GM23338 (cell line): Measurements from ENCODE around the gene BTBD9. TPM values are rescaled to one million over a fixed set of nuclear protein-coding genes. Genes with fewer than 3 reads are reported as not detected.

Experiments
- ATAC-seq: fragments of 200-7000 bp; cut with Tn5 transposase; 3 replicates; pipeline ENCODE4 v1.9.1; 2020
- DNase-seq: peaks from one replicate; pipeline ENCODE4 v3.0.0-alpha.2; 2015; ENCODE audit warnings: low spot score
- H2AFZ ChIP-seq: fragments of 200-600 bp; sonication (generic); 2 replicates; pipeline ENCODE4 v1.8.0; 2016; ENCODE audit warnings: antibody characterized with exemption, mild to moderate bottlenecking, moderate library complexity
- H3F3A ChIP-seq: fragments of 200-600 bp; sonication (generic); replicated peaks from 2 replicates; pipeline ENCODE4 v1.8.0; 2017; ENCODE audit warnings: antibody characterized with exemption, mixed run types, low read depth
- H3K27ac ChIP-seq: fragments of 200-600 bp; sonication (generic); 2 replicates; pipeline ENCODE4 v1.6.1; 2016; ENCODE audit warnings: low read depth
- H3K27me3 ChIP-seq: fragments of 200-600 bp; sonication (generic); 2 replicates; pipeline ENCODE4 v1.8.0; 2016; ENCODE audit warnings: mild to moderate bottlenecking, mixed run types, moderate library complexity; ENCODE audit not compliant: insufficient read depth
- H3K36me3 ChIP-seq: fragments of 200-600 bp; sonication (generic); 2 replicates; pipeline ENCODE4 v1.8.0; 2016; ENCODE audit warnings: mild to moderate bottlenecking; ENCODE audit not compliant: insufficient read depth
- H3K4me1 ChIP-seq: fragments of 200-600 bp; sonication (generic); 2 replicates; pipeline ENCODE4 v1.8.0; 2016; ENCODE audit warnings: mild to moderate bottlenecking, moderate library complexity; ENCODE audit not compliant: insufficient read depth
- H3K4me2 ChIP-seq: fragments of 200-600 bp; sonication (generic); 2 replicates; pipeline ENCODE4 v1.7.1; 2017; ENCODE audit warnings: mixed run types
- H3K4me3 ChIP-seq: fragments of 200-600 bp; sonication (generic); 2 replicates; pipeline ENCODE4 v1.6.1; 2016; ENCODE audit warnings: mixed run types
- H3K79me2 ChIP-seq: fragments of 200-600 bp; sonication (generic); replicated peaks from 2 replicates; pipeline ENCODE4 v1.8.0; 2017; ENCODE audit warnings: mild to moderate bottlenecking; ENCODE audit not compliant: insufficient read depth
- H3K9me2 ChIP-seq: fragments of 200-600 bp; sonication (generic); 2 replicates; pipeline ENCODE4 v1.8.0; 2017; ENCODE audit not compliant: insufficient read depth
- H4K20me1 ChIP-seq: fragments of 200-600 bp; sonication (generic); replicated peaks from 2 replicates; pipeline ENCODE4 v1.8.0; 2017; ENCODE audit warnings: mild to moderate bottlenecking; ENCODE audit not compliant: insufficient read depth
- H3K27ac Mint-ChIP-seq: 2 replicates; pipeline ENCODE4 v1.8.0; 2020; ENCODE audit warnings: inconsistent platforms, mild to moderate bottlenecking, moderate library complexity, mixed read lengths
- H3K27me3 Mint-ChIP-seq: 3 replicates; pipeline ENCODE4 v1.8.0; 2022; ENCODE audit warnings: low read depth, mild to moderate bottlenecking, moderate library complexity, mixed read lengths, inconsistent platforms; ENCODE audit not compliant: insufficient read depth, poor library complexity
- H3K36me3 Mint-ChIP-seq: 3 replicates; pipeline ENCODE4 v1.8.0; 2021; ENCODE audit warnings: low read depth, mild to moderate bottlenecking, inconsistent platforms, moderate library complexity, mixed read lengths
- H3K4me1 Mint-ChIP-seq: 3 replicates; pipeline ENCODE4 v1.8.0; 2020; ENCODE audit warnings: mild to moderate bottlenecking, inconsistent platforms, mixed read lengths
- H3K4me3 Mint-ChIP-seq: 3 replicates; pipeline ENCODE4 v1.8.0; 2021; ENCODE audit warnings: moderate library complexity, mild to moderate bottlenecking, inconsistent platforms, mixed read lengths
- H3K9me3 Mint-ChIP-seq: 3 replicates; pipeline ENCODE4 v1.8.0; 2020; ENCODE audit warnings: moderate library complexity, mild to moderate bottlenecking, inconsistent platforms, mixed read lengths
- CREB1 ChIP-seq: fragments of 250-450 bp; sonication (Bioruptor Pico); IDR thresholded peaks from 2 replicates; pipeline ENCODE4 v1.5.0; 2020; ENCODE audit warnings: low read depth, mild to moderate bottlenecking, moderate library complexity
- EZH2 ChIP-seq: fragments of 200-600 bp; sonication (generic); IDR thresholded peaks from one replicate; pipeline ENCODE4 v1.8.0; 2017; ENCODE audit warnings: antibody characterized with exemption, mild to moderate bottlenecking, low read depth; ENCODE audit not compliant: unreplicated experiment
- JUNB ChIP-seq: IDR thresholded peaks from one replicate; pipeline ENCODE4 v1.6.1; 2016; ENCODE audit warnings: antibody characterized with exemption; ENCODE audit not compliant: unreplicated experiment
- NANOG ChIP-seq: IDR thresholded peaks from 2 replicates; pipeline ENCODE4 v1.6.1; 2016; ENCODE audit warnings: antibody characterized with exemption, borderline replicate concordance
- POLR2AphosphoS5 ChIP-seq: IDR thresholded peaks from 2 replicates; pipeline ENCODE4 v1.6.1; 2016; ENCODE audit warnings: antibody characterized with exemption, low read depth
- ZNF114 ChIP-seq: fragments of 250-450 bp; sonication (Bioruptor Pico); IDR thresholded peaks from 2 replicates; pipeline ENCODE4 v1.5.0; 2020; ENCODE audit warnings: mild to moderate bottlenecking, moderate library complexity
- ZNF331 ChIP-seq: fragments of 250-450 bp; sonication (Bioruptor Pico); IDR thresholded peaks from 2 replicates; pipeline ENCODE4 v1.5.0; 2020; ENCODE audit warnings: low read depth, mild to moderate bottlenecking, moderate library complexity
- ZNF462 ChIP-seq: fragments of 250-450 bp; sonication (Bioruptor Pico); IDR thresholded peaks from 2 replicates; pipeline ENCODE4 v1.5.0; 2020; ENCODE audit warnings: mild to moderate bottlenecking, moderate library complexity
- polyA plus RNA-seq: library from polyadenylated mRNA; unstranded; fragments of >200 nt; fragmentation: Nextera tagmentation; extraction: Ambion mirVana; gene quantifications from 2 replicates; pipeline ENCODE4 v1.2.1, GENCODE V29; 2016
- total RNA-seq: library from RNA; depleted of rRNA; stranded (reverse); fragments of >200 nt; shearing (Covaris generic); gene quantifications from 2 replicates; pipeline ENCODE4 v1.2.3, GENCODE V29; 2014
- TF ChIP-seq, protein P1 (sequence below): IDR thresholded peaks from one replicate; pipeline ENCODE4 v1.6.1; 2018; ENCODE audit warnings: antibody characterized with exemption; ENCODE audit not compliant: unreplicated experiment

Gene BTBD9
- total and polyA plus RNA-seq, 2 experiments from 2014 or later, result 4.2 to 5.3 TPM

DNA sequence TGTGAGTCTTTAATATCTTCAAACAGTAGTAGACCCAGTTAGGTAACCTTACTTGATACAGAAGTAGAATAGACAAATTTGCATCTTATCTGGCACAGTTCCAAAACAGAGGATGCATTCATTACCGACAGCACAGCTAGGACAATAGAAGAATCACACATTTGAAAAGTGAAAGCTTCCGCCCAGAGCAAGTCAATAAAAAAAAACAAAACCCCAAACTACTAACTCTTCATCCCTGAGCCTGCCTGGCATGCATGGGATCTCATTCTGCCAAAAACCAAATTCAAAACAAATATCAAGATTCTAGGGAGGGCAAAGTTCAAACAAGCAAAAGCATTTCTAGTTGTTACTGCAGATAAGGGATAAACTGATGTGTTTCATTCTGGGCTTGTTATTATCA is 235.4 kb downstream of the BTBD9 start (continued):
- TF ChIP-seq EZH2, result no peak
- TF ChIP-seq NANOG, result no peak
- no peak for TF ChIP-seq JUNB
- no peak for TF ChIP-seq ZNF462 (CRISPR knock-in tag)

- H3F3A ChIP-seq, result no peaks in the 10 kb centered on the region
- no peak overlapping the region for H2AFZ ChIP-seq
- H3K9me2 ChIP-seq, result no peaks in the 10 kb centered on the region
- no peak overlapping the region for H3K27ac ChIP-seq
- H3K4me2 ChIP-seq, result no peak overlapping the region
- no peak overlapping the region for H3K4me3 ChIP-seq
- no peaks in the 10 kb centered on the region for H3K9me3 Mint-ChIP-seq
- no peaks in the 10 kb centered on the region for H4K20me1 ChIP-seq
- H3K4me1 ChIP-seq, result peaks cover 7% of the 10 kb centered on the region; the same call in 1 of the 2 replicates
- H3K27ac Mint-ChIP-seq, result no peak overlapping the region
- peaks cover 19% of the 10 kb centered on the region; the same call in 2 of the 3 replicates for H3K4me1 Mint-ChIP-seq
- no peaks in the 10 kb centered on the region for H3K79me2 ChIP-seq
- no peak overlapping the region for H3K4me3 Mint-ChIP-seq
- DNase-seq (no peak), ATAC-seq (no peak)
- H3K27me3 Mint-ChIP-seq, result no peaks in the 10 kb centered on the region
- no peaks in the 10 kb centered on the region for H3K27me3 ChIP-seq
- H3K36me3 ChIP-seq, result no peaks in the 10 kb centered on the region
- no peaks in the 10 kb centered on the region for H3K36me3 Mint-ChIP-seq
- TF ChIP-seq ZNF331 (CRISPR knock-in tag) (no peak), ZNF114 (CRISPR knock-in tag) (no peak), JUNB (no peak), POLR2AphosphoS5 (no peak), CREB1 (no peak)
- TF ChIP-seq, protein P1, sequence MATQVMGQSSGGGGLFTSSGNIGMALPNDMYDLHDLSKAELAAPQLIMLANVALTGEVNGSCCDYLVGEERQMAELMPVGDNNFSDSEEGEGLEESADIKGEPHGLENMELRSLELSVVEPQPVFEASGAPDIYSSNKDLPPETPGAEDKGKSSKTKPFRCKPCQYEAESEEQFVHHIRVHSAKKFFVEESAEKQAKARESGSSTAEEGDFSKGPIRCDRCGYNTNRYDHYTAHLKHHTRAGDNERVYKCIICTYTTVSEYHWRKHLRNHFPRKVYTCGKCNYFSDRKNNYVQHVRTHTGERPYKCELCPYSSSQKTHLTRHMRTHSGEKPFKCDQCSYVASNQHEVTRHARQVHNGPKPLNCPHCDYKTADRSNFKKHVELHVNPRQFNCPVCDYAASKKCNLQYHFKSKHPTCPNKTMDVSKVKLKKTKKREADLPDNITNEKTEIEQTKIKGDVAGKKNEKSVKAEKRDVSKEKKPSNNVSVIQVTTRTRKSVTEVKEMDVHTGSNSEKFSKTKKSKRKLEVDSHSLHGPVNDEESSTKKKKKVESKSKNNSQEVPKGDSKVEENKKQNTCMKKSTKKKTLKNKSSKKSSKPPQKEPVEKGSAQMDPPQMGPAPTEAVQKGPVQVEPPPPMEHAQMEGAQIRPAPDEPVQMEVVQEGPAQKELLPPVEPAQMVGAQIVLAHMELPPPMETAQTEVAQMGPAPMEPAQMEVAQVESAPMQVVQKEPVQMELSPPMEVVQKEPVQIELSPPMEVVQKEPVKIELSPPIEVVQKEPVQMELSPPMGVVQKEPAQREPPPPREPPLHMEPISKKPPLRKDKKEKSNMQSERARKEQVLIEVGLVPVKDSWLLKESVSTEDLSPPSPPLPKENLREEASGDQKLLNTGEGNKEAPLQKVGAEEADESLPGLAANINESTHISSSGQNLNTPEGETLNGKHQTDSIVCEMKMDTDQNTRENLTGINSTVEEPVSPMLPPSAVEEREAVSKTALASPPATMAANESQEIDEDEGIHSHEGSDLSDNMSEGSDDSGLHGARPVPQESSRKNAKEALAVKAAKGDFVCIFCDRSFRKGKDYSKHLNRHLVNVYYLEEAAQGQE, result no peak
These were observed 236.2 kb downstream of the BTBD9 start for GRCh38 chr6:38403548-38403947.
